OCI-LY3 (cell line): ENCODE results near the gene EFNA5.

Experiments
- CTCF ChIP-seq: fragments of 200-600, 300-600 bp; sonication (generic); IDR thresholded peaks from 2 replicates; pipeline ENCODE4 v1.5.1; 2014; ENCODE audit warnings: antibody characterized with exemption, low read length, low read depth
- EZH2phosphoT487 ChIP-seq: fragments of 200-600 bp; shearing (Covaris generic); IDR thresholded peaks from 2 replicates; pipeline ENCODE4 v1.6.1; 2018; ENCODE audit warnings: antibody characterized with exemption, mixed run types, low read depth

DNA sequence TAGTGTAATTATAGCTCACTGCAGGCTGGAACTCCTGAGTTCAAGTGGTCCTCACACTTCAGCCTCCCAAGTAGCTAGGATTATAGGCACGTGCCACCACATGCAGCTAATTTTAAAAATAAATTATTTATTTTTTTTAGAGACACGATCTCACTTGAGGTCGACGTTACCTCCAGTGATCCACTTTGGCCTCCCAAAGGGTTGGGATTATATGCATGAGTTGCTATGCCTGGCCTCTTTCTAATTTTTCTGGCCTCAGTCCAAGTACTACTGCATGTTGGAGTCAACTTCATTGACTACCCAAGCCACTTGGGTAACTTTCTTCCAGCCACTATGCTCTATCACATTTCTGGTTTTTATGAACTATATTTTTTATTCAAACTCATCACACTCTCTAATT, 148.3 kb downstream of the EFNA5 start:
- TF ChIP-seq CTCF (no peak), EZH2phosphoT487 (no peak)
